Renal cortical epithelial cell (primary cell): ENCODE measurements around the gene CYP4V2. TPM values are rescaled to one million over a fixed set of nuclear protein-coding genes. Genes with fewer than 3 reads are reported as not detected.

Experiments used
- DNase-seq: peaks from one replicate; pipeline ENCODE4 v3.0.0-alpha.2; 2011; ENCODE audit warnings: low read depth
- total RNA-seq: library from RNA; depleted of rRNA; stranded (reverse); fragments of >200 nt; gene quantifications from 2 replicates; pipeline ENCODE4 v1.2.3, GENCODE V29; 2014

Gene CYP4V2
- total RNA-seq, 1 donor from 2014 or later: 78.5 TPM

DNA sequence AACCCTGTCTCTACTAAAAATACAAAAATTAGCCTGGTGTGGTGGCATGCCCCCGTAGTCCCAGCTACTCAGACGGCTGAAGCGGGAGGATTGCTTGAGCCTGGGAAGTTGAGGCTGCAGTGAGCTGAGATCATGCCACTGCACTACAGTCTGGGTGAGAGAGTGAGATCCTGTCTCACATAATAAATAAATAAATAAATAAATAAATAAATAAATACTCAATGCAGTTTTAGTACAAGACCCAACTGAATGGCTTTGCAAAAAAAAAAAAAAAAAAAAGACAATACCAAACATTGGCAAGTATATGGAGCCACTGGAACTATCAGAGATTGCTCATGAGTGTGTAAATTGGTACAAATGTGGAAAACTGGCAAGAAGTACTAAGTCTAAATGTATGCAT, 3.3 kb upstream of the CYP4V2 start:
- DNase-seq: no peak

GRCh38 chr4:186189656-186190055, 1.7 kb upstream of the CYP4V2 start:
- DNase-seq: no peak

DNA sequence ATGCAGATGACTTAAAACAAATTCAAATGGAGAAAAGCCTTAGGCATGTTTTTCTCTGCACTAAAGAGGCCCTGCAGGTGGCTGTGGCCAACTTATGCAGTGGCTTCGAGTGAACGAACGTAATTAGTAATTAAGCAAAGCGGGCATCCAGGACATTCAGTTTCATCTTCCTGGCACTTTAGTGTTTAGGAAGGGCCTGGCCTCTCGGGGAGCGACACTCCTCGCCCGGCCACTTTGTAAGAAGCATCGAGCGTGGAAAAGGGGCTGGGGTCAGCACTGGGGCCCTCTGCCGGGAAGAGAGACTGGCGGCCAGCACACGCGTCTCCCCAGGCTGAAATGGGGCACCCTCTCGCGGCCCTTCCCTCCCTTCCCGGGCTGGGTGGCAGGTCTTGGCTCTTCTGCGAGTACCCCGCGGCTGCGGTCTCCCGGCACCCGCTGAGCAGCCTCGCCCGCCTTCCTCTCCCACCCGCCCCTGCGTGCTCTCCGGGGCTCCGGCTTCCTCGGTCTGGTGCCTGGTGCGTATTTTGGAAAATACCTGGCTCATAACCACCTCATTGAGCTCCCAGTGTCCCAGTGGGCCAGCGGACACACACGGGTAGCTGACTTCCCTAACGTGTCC, 677 bp upstream of the CYP4V2 start:
- peak; percentile 50 for DNase-seq

DNA sequence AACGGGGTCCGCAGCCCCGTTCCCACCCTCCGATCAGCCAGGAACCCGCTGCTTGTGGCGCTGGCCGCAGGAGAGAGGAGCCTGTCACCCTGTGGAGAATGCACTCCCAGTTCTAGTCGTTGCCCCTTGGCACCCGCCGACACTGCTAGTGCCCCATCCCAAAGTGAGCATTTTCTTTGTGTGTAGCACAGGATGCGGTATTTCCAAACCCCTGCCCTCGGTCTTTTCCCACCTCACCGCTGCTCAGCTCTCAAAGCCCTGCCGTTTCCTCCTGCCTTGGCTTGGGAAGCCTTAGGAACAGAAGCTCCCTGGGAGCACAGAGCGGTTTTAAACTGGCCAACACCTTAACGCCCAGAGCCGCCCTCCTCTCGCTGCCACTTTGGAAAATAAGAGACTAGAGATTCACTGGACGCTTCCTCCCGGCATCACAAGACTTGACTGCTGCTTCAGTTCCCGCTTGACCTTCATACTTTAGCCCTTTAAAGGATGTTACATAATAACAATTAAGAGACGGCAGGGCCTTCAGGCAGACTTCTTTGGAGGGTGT, 772 bp downstream of the CYP4V2 start:
- peak; percentile 38 for DNase-seq

GRCh38 chr4:186193851-186194250, 2.5 kb downstream of the CYP4V2 start:
- no peak for DNase-seq

DNA sequence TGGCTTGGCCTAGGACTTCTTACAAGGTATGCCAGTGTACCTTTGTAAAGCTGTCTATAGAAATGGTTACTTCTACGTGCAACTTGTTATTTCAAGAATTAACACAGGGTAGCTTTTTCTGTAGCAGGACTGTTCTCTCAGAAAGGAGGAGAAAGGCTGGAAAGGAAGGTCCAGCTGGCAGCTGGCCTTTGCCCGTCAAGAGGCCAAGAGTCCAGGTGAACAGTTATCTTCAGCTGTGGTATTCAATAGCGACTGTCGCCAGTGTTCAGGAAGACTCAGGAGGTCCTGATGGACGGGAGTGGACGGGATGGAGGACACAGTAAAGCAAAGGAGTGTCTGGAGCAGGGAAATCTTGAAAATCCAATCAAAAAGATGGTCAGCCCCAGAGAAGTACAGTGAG, 4.7 kb downstream of the CYP4V2 start:
- no peak for DNase-seq

- no peak for DNase-seq
Observed at GRCh38 chr4:186200516-186200915, 9.1 kb downstream of the CYP4V2 start.

- no peak for DNase-seq
Observed at GRCh38 chr4:186201010-186201409, 9.6 kb downstream of the CYP4V2 start.

- peak; percentile 26 for DNase-seq
Observed at GRCh38 chr4:186201535-186202230, 10.3 kb downstream of the CYP4V2 start.

DNA sequence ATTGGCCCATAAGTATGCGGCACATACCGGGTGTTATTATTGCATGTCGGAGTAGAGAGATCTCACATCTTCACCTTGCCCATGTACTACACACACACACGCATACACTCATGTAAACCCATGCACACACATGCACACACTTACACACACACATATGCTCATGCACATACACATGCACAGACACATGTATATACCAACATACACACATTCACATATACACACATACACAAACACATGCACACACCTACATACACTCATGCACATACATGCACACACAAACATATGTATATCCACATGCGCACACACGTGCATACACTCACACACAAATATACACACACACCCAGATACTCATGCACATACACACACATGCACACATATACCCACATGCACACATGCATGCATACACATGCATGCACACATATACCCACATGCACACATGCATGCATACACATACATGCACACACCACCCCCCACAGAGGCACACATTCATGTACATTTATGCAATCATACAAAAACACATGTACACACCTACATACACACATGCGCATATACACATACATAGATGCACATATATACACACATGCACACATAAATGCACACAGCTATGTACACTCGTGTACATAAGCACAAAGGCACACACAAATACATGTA, 11.2 kb downstream of the CYP4V2 start:
- DNase-seq: no peak

DNA sequence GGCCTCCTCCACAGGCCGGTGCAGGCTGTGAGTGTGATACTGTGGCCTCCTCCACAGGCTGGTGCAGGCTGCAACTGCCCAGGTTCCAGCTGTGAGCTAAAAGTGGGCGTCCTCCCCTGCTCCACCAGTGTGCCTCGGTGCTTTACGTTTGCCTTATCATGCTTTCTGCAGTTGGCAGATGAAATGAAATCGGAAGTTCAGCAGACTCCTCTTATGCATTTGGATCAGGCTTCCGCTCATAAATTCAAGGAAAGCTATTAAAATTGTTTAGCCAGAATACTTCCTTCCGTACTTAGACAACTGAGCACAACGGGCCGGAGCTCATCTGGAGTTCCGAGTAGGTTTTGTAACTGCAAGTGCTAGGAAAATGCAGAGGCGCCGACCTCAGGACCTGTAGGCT, 12.0 kb downstream of the CYP4V2 start:
- no peak for DNase-seq

DNA sequence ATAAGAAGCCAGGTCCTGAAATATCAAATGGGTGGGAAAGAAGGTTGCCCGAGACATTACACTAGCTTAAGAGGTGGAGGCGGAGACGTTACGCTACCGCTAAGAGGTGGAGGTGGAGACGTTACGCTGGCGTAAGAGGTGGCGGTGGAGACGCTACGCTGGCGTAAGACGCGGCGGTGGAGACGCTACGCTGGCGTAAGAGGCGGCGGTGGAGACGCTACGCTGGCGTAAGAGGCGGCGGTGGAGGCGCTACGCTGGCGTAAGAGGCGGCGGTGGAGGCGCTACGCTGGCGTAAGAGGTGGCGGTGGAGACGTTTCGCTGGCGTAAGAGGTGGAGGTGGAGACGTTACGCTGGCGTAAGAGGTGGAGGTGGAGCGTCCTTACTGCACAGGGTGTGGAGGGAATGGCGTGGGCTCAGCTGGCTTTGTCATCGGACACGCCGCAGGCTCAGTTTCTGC, 12.8 kb downstream of the CYP4V2 start:
- DNase-seq: no peak

DNA sequence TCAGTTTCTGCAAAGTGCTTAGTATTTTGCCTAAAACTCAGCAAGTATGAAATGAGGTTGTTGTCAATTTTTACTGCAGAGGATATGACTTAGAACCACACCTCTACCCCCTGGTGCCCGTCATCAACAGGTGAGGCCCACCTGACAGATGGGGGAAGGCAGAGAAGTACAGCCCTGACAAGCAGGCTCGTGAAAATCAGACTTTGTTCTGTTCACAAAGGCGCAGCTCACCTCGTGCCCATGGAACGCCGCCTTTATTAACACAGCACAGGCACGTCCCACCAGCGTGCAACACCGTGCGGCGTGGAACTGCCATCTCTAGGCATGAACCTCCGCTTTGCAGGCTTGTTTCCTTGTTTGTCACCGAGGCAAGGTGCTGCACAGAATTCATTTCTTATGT, 13.3 kb downstream of the CYP4V2 start:
- DNase-seq: no peak

DNA sequence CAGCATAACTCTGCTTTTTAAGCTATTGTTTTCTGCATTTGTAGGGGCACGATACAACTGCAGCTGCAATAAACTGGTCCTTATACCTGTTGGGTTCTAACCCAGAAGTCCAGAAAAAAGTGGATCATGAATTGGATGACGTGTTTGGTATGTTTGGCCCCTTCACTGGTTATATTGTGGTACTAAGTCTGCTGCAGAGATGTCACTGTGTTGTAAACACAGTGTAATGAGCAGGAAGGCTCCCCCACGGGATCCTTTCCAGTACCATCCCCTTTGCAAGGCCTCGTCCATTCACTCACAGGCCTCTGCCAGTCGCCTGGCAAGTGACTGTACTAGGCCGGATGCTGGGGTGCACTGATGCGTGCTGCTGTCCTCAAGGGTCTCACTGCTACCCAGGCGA, 13.8 kb downstream of the CYP4V2 start:
- no peak for DNase-seq

DNA sequence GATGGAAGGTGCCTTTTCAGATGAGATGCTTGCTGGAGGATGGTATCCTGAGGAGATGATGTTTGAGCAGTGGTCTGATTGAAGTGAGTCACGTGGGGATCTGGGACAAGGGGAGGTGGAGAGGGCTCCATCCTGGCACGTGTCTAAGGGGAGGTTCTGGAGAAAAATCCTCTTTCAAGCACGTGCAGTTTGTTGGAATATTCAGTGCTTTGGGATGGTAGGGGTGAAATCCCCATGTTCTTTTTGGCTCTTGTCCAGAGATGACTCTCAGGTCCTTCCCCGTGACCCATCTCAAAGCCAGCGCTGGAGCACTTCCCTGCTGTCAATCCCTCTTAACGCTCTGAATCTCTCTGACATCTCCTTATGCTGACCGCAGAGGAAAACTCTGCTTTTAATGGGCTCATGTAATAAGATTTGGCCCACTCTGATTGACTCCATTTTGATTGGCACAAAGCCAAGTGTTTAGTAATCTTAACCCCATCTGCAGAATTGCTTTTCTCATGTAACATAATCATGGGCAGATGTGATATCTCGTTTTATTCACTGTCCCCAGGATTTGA, 25.2 kb downstream of the CYP4V2 start:
- DNase-seq: no peak

DNA sequence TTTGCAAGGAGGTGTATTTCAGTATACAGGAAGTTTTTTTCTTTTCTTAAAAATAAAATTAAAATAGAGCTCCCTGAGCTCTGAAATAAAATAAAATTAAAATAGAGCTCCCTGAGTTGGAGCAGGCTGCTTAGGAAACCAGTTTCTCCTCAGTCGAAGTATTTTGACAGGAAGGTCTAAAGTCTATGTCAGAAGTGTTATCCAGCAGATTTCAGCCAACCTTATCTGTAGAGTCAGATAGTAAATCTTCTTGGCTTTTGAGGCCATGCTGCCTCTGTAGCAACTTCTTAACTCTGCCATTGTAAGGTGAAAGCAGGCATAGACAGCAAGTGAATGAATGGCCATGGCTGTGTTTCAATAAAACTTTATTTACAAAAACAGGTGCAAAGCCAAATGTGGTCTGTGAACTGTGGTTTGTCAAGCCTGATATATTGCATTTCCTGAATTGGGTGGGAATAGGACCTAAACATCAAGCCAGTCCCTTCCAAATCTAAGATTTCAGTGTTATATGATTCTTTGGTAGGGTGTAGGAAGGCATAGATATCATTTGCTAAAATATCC, 26.4 kb downstream of the CYP4V2 start:
- DNase-seq: no peak

- no peak for DNase-seq
Observed at GRCh38 chr4:186221624-186222023, 30.3 kb downstream of the CYP4V2 start.

DNA sequence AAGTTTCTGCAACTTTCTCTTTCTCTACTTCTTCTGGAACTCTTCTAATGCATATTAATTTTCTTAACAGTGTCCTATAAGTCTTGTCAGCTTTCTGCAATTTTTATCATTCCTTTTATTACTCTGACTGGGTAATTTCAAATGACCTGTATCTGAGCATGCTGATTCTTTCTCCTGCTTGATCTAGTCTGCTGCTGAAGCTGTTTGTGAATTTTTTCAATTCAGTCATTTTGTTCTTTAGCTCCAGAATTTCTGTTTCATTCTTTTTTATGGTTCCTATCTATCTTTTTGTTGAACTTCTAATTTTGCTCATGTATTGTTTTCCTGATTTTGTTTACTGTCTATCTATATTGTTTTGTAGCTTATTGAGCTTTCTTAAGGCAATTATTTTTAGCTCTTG, 34.5 kb downstream of the CYP4V2 start:
- DNase-seq: no peak

- DNase-seq: no peak
Observed at GRCh38 chr4:186226521-186227189, 35.3 kb downstream of the CYP4V2 start.

GRCh38 chr4:186227221-186227620, 35.9 kb downstream of the CYP4V2 start, which contains the start of gene KLKB1:
TSS of gene KLKB1 (plus strand) at chr4:186227507. CDS start at chr4:186228196, 689 bp downstream.
- DNase-seq: peak; percentile 26

DNA sequence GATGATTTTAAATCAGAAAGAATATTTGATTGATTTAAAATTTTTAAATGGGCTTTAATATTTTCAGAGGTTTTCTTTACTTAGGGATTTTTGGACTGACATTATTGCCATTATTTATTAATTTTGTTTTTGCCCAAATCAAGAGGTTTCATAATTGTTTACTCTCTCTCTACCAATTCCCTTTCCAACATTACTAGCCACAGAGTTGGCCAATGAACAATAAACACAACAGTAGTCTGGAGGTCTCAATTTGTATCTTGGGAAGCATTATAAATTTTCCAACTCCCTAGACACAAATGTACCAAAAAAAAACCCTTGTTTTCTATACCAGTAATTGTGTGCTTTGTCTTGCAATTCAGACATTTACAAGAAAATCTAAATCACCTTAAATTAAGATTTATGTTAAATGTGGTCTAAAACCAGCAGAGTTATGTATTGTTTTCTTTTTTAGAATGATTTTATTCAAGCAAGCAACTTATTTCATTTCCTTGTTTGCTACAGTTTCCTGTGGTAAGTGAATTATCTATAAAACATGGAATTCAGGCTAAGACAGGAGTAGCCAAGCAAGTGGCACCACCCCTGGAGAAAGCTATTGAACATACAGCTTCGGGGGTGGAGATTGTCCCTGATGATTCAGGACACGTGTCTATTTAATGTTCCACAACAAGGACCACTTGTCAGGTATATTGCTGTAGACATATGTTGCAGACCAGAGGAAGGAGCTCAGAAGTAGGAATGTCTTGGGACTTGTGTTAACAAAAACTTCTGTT, 36.6 kb downstream of the CYP4V2 start:
- DNase-seq: peak; percentile 46
